ENCODE results near the gene NEK4.
"Not testable (repeated sequence)": the region's sequence is repeated elsewhere in the genome, so short reads cannot be mapped to it uniquely, and the experiment has no call there.

The NEK4 gene

DNA sequence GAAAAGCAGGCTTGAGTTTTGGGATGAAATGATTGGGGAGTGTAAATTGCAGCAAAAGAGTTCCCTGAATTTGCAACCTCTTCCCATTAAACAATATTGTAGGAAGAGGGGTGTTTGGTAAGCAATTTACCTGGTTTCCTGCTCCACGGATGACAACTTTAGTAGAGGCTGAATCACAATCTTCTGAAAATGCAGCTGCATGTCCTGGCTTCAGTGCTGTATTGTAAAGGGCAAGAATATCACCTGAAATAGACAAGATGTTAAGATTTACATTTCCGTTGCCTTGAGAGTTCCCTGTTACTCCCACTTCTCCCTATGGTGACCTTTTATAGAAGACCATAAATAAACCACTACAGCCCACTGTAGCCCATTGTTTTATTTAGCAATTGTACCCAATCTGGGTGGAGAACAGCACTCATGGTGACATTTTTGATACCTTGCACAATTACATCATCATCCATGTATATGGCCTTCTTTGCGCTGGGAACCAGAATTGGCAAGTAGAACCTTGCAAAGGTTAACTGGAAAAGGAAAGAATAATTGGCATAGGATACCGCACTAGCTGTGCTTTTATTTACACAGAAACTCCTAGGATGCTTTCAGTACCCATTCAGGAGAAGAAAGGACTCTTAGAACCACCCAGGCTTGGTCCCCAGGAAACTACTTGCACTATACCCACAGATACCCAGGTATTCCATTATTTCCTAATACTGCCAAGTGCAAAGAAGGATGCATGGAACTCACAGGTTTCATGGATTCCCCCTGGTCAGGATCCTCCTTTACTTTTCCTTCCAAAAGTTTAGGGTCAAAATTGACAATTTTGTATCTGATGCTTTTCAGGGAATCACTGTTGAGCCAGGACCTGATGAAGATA is 74.7 kb downstream of the NEK4 start:
- DNase-seq = no peak

DNA sequence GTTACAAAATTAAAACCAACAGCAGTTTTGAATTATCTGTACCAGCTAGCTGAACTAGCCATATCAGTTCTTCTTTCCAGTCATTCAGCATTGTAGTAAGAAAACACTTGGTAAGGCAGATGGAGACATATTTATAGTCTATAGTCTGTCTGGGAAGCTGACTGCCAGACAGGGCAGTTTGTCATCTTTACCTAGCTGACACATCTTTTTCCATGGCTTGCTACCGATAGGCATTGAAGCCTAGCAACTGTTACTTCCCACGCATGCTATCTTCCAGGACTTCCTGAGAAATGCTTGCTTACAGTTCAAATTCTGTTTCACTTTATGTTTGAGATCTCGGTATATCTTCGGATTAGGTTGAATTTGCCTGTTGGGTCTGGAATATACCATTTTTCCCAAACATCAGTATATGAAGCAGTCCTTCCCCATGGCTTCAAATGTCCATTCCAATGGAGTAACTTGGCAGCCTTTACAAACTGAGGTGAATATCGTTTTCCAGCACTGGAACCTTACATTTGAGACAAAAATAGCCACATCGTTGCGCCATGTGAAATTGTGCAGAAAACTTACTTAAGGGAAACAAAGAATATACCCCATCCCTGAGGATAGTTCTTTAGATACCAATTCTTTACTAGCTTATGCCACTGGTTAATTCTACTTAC is 76.1 kb downstream of the NEK4 start:
- DNase-seq = no peak

DNA sequence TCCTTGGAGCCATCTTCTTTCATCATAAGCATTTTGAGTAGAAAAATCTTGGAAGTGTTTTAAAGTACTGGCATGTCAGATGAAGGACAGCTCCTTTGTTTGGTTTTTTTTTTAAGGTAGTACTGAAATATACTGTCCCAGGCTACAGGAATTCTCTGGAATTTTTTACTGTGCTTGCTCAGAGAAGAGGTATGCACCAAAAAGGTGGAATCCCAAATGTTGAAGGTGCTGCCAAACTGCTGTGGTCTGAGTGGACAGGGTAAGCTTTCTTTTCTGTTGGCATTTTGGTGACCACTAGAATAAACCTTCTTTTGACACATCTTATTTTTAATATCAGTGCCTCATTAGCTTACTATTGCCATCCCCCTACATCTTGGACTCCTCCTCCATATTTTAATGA is 77.7 kb downstream of the NEK4 start:
- DNase-seq = no peak

DNA sequence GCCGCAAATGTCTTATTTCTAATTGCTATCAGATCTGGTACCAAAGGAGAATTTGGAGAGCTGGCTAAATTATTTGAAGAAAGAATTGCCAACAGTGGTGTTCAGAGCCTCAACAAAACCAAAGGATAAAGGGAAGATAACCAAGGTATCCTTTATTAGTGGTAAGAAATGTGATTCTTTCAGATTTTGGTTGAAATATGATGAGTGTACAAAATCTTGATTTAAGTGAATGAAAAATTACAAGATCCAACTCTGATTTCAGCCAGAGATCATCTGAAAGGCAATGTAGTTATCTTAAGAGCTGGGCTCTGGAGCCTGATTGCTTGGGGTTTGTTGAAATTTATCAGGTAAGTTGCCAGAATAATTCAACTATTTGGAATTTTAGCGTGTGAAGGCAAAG is 80.2 kb downstream of the NEK4 start:
- DNase-seq = no peak

DNA sequence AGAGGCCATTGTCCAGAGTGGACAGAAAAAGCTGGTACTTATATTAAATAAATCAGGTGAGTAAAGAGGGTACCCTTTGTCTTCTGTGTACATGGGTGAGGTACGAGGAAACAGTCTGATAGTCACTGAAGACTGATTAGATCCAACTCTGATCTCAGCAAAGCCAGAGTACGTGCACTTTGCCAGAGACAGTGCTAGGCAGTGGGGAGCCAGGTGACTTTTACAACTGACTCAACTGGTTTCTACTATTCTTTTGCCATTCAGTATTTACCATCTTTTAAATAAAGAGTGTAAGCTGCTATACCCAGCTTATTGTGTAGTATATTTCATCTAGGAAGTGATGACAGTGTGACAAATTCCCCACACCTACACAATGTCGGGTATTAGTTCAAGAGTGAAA is 81.6 kb downstream of the NEK4 start:
- DNase-seq = no peak

DNA sequence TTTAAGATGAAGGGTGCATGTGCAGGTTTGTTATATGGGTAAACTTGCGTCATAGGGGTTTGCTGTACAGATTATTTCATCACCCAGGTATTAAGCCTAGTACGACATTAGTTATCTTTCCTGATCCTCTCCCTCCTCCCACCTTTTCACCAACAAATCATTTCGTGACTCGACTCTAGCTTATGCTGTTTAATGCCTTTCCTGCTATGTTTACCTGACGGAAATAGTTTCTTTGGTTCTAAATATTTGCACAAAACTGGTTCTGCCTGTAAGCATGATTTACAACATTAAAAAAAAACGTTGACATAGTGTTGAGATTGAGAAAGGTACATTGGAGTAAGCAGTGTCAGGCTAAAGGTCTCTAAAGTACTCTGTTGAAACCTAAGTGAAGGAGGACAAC is 82.5 kb downstream of the NEK4 start:
- DNase-seq = no peak

DNA sequence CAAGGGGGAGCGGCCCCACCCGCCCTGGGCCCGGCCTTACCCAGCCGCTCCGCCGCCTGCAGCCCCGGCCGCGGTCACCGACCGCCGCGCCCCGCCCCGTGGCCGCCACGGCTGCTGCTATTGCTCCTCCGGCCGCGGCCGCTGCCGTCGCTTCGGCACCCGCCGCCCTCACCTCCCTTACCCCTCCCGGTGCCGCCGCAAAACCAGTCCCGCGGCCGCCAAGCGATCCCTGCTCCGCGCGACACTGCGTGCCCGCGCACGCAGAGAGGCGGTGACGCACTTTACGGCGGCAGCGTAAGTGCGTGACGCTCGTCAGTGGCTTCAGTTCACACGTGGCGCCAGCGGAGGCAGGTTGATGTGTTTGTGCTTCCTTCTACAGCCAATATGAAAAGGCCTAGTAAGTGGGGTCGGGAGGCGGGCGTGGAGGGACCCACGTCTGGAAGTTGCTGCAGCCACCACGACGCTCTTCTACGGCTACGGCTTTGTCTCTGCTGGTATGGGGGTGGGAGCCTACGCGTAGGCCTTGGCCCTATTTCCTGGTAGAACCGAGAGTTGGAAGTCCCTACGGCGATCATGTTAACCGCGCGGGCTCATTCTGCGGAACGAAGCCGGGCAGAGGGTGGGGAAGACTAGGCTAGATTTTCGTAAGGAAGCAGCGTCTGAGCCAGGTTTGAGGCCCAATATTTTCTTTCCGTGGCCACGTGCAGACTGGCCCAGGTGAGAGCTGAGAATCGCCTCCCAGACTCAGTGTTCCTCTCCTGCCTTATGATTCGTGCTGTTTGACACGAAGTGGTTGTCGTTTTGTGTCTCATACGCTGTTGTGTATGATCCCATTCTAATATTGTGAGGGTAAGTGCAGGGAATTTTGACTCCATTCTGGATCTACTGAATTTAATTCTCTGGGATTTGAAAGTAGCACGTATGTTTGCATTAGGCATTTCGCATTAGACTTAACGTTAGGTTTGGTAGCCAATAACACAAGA is 84.7 kb downstream of the NEK4 start, which contains the start of the genes GNL3 and PBRM1:
Gene GNL3 (plus strand): TSS at position 324 of the 983 bp plus-strand sequence. CDS start 61 bp downstream, at position 385.
Gene PBRM1 (minus strand): TSS at position 205 of the 983 bp plus-strand sequence.
- peak; percentile 96 for DNase-seq

DNA sequence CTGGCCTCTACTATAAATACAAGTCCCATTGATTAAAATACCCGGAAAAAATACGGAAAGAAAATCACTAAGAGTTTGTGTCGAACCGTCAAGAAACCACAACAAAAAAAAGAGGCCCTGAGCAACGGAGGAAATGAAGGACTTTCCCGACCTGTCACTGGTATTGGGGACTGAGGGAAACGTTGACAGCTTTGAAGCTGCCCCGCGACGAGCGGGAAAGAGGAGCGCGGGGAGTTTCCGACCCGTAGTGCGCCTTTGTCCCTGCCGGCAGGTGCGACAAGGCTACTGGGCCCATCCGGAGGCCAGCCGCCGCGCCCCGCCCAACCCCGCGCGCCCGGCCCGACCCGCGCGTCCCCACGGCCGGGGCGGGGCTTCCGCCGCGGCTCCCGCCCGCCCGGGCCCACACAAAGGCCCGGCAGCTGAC is 85.4 kb downstream of the NEK4 start:
- DNase-seq = peak; percentile 85

DNA sequence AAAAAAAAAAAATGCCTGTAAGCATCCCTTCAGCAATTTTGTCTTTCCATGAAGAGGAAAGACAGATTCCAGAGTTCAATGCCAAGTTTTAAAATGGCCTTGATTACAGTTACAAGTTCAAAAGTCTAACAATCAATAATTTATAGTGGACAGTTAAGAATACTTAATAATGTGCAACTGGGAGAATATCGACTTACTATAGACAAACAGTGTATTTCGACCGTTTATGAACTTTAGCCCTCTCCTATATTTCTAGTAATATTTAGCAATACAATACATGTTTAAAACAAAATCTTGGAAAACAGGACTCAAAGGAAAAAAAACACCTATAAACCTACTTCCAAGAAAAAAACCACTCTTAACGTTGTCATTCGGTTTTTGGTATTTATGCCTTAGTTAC is 86.6 kb downstream of the NEK4 start:
- DNase-seq = no peak

DNA sequence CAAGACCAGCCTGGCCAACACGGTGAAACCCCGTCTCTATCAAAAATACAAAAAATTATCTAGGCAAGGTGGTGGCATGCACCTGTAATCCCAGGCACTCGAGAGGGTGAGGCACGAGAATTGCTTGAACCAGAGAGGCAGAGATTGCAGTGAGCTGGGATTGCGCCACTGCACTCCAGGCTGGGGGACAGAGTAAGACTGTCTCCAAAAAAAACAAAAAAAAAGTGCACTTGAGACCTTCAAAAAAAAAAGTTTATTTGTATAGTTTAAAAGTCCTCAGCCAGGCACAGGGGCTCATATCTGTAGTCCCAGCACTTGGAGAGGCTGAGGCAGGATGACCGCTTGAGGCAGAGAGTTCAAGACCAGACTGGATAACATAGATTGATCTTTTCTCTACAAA is 87.1 kb downstream of the NEK4 start:
- DNase-seq = no peak

DNA sequence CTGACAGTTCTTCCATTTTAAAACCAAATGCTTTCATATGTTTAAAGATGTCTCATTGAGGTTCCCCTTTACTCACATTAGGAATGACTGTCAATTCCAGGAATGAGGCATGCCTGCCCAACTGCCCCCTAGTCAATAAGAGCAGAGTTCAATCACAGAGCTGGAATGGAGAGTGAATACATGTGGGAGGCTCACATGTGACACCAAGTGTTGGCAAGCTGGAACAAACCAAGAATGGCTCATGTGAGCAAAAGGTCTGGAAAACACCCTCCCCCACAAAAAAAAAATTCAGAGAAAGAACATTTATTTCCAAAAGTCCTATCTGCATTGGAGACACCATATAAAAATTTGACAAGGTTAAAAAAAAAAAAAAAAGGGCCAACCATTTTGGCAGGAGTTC is 88.7 kb downstream of the NEK4 start:
- DNase-seq = peak; percentile 76

DNA sequence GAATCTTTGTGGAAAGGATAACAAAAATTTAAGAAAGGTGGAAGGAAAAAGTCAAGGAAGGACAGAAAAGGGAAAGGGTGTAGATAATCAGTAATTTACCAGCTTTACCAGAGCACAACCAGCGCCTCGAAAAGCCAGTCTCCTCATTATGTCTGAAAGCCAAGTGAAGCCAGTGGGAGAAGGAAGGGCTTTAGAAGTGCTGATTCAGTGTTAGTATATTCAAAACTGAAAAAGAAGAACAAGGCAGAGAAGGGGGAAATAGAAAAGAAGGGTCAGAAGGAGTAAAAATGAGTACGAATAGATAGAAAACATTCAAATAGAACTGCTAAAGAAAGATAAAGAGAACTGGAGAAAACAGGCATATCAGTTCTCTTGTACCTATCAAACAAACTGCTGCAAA is 89.1 kb downstream of the NEK4 start:
- DNase-seq = peak; percentile 44

DNA sequence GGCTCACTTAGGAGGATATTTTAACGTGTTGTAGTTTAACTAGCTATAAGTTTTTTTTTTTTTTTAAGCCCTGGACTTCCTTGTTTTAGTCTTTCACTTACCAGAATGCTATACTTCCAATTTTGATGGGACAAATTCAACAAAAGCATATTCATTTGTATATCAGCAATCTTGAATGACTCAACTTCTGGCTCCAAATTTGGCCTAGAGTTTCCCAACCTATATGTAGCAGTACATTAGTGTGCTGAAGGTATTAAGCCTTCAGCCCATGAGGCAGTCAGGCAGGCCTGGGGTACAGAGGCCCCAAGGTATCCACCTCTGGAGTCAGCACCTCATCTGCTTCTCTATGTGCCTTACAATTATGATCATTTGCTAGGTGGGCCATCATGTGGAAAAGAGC is 90.9 kb downstream of the NEK4 start:
- no peak for DNase-seq

DNA sequence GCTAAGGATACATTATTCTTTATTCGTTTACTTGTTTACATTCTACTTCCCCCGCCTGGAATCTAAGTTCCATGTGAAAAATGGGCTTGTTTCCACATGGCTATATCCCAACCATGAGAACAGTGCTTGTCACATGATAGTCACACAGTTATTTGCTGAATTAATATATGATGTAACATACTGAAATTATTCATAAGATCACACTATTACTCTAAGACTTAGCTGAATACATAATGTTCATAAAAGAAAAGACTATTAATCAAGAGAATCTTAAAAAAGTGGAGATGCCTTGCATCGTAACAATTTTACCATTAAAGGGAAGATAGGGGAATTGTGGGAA is 91.6 kb downstream of the NEK4 start:
- no peak for DNase-seq

DNA sequence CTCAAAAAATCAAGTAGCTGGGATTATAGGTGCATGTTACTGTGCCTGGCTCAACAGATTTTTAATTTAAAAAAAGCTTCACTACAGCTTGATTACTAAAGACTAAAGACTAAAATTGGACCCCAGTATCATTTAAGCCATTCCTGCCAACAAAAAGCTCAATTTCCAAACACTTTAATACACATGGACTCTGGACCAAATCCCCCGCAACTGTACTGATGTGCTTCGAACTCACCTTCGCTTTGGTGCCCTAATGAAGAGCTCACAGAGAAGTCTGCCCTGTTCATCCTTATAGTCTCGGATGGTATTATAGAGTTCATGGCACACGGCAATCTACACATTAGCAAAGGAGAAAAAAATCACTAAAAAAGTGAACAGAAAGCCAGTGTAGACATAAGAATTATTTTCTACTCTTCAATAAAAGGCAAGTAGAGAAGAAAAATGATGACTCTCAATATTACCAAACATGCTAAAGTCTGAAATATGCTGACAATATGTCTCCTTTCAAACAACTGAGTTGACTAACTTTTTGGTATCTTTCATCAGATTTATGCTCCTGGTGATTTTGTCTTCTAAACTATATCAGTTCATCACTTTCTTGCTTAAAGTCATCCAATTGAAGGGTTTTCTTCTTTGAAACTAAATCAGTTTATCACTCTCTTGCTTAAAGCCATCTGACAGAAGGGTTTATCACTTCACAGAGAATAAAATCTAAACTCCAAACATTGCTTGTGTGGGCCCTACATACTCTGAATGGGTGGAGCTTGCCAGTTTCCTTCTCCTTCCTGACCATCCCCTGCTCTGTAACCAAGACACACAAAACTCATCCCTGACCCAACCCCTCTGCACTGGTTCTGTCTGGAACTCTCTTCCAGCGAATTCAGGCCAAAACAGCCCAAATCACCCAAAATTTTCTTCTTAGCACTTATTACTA is 92.2 kb downstream of the NEK4 start:
- DNase-seq = no peak

DNA sequence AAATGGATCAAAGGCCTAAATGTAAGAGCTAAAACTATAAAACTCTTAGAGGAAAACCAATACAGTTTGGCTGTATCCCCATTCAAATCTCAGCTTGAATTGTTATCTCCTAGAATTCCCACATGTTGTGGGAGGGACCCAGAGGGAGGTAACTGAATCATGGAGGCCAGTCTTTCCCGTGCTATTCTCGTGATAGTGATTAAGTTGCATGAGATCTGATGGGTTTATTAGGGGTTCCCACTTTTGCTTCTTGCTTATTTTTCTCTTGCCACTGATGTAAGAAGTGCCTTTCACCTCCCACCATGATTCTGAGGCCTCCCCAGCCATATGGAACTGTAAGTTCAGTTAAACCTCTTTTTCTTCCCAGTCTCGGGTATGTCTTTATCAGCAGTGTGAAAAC is 94.5 kb downstream of the NEK4 start:
- DNase-seq = not testable (repeated sequence)

DNA sequence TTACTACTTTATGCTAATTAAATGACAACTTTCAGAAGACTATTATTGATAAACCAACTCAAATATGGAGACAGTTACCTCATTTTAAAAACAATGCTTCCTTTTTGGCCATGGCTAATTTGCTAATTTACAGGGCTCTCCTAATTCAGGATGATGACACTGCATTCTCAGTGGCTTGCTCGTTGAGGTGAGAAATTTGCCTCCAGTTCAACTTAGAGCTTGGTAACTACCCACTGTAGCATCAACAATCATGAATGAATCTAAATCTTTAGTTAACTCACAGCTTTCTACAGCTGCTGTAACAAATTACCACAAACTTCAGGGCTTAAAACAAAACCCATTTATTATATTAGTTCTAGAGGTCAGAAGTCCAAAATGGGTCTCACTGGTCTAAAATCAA is 99.1 kb downstream of the NEK4 start:
- DNase-seq = no peak

DNA sequence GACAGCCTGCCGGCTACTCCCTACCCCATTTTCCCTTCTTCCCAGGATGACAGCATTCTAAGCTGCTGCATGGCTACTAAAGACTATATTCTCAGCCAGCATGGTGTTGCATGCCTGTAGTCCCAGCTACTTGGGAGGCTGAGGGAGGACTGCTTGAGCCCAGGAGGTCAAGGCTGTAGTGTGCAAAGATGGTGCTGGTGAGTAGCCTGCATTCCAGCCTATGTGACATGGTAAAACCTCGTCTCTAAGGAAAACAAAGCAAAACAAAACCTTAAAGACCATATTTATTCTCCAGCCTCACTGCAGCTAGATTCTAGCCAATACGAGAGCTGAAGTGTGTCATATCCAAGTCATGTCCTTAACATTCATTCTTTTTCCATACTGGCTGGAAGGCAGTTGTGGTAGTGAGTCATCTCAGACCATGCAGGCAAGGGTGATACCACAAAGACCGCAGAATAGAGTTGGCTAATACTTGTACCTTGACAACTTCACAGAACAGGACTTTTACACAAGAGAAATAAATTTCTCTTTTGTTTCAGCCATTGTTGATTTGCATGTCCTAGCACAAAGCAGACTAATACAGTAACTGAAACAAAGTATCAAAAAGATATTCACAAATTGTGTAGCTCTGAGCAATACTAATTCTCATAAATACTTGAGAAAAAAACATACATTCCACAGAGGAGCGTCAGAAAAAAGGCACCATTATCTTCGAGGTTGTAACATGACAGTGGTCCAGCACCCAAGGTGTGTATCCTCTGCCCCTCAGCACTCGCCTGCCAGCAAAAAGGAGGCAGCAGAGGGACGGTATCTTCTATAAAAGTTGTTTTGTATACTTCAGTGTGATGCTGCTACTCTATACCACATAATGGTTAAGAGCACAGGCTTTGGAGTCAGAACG is 99.9 kb downstream of the NEK4 start:
- peak; percentile 80 for DNase-seq

DNA sequence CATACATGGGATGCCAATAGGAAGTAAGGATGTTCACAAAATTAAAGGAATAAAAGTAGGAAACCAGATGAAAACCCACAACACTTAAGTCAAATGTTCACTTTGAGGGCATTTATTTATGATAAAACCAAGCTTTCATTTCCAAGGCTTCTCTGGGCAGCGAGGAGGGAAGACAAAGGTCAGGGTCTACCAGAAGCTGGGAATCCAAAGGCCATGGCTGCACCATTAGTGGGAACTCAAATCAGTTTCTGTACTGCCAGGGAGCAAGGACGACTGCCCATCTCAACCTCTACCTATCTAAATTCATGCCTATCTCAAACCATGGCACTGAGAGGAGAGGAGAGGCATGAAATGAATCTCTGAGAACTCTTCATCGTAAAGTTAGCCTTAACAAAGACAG is 107.6 kb downstream of the NEK4 start:
- no peak for DNase-seq

DNA sequence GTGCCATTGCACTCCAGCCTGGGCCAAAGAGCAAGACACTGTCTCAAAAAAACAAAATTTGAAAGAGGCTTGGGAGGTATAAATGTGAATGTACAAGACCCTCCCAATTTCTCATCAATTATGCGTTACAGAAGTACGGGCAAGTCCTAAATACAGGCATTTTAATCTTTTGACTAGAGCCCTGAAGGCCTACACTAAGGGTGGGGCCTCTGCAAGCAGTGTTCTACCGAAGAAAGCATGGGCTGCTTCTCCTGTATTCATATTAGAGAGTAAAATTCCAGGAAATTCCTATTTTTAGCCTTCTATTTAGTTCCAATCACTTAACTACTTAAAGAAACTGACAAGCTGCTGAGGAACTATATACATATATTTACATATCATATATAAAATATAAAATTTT is 110.7 kb downstream of the NEK4 start:
- DNase-seq = no peak
